ENCODE data around the gene ZBTB8OS.

DNA sequence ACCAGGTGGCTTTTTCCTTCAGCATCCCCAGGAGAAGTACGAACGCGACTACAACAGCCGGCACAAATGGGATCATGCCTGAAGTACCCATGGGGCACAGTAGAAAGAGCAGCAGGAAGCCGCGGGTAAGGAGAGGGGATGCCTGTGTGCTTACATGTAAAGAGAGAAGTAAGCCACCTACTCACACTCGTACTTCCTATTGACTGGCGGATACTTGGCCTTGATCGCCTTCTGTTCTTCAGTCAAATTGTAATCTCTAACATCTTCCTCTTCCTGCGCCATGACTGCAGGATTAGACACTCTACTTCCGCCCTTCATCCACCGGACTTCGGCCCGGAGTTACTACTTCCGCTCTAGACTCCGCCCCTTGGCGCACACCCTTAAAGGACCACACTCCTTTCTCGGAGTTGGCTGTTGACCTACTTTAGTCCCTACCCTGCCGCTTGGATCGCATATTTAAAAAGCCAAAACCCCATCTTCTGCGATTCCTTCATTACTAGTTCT, at the start of gene ZBTB8OS:
- TF ChIP-seq, protein P1, sequence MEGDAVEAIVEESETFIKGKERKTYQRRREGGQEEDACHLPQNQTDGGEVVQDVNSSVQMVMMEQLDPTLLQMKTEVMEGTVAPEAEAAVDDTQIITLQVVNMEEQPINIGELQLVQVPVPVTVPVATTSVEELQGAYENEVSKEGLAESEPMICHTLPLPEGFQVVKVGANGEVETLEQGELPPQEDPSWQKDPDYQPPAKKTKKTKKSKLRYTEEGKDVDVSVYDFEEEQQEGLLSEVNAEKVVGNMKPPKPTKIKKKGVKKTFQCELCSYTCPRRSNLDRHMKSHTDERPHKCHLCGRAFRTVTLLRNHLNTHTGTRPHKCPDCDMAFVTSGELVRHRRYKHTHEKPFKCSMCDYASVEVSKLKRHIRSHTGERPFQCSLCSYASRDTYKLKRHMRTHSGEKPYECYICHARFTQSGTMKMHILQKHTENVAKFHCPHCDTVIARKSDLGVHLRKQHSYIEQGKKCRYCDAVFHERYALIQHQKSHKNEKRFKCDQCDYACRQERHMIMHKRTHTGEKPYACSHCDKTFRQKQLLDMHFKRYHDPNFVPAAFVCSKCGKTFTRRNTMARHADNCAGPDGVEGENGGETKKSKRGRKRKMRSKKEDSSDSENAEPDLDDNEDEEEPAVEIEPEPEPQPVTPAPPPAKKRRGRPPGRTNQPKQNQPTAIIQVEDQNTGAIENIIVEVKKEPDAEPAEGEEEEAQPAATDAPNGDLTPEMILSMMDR (conservative IDR thresholded peaks at IDR 0.05): no peak
- no peak for TF ChIP-seq EZH2 (IDR thresholded peaks at IDR 0.05; ENCODE audit: low read depth)

All from PC-9 (cell line).